Sigmoid colon (tissue), 4 donors: ENCODE results near the gene SH3BP1.

ENCODE experiments used
- CTCF ChIP-seq, 4 experiments: fragments of 450-650 bp in 3 of 4; fragments of 200-600 bp in 1 of 4; IDR thresholded peaks; one replicate each; pipeline ENCODE4 v1.5.1; 2016 to 2019; ENCODE audit warnings: antibody characterized with exemption in 4 of 4, mild to moderate bottlenecking in 3 of 4, moderate library complexity in 2 of 4
- POLR2AphosphoS5 ChIP-seq, 4 donors: sonication (generic); formaldehyde crosslinking; IDR thresholded peaks; one replicate each; pipeline ENCODE4 v1.6.1; 2017; ENCODE audit warnings: antibody characterized with exemption in 4 of 4

- no peak for TF ChIP-seq CTCF (IDR thresholded peaks at IDR 0.05)
- no peak for TF ChIP-seq POLR2AphosphoS5 (IDR thresholded peaks at IDR 0.05)
These were observed 28.9 kb upstream of the SH3BP1 start for GRCh38 chr22:37610480-37611129.
